ENCODE results near the gene SPEG.
A peak's percentile ranks its signal among the peaks of the same experiment; 100 is the strongest.
"Not testable (repeated sequence)": the region's sequence is repeated elsewhere in the genome, so short reads cannot be mapped to it uniquely, and the experiment has no call there.

The SPEG gene

DNA sequence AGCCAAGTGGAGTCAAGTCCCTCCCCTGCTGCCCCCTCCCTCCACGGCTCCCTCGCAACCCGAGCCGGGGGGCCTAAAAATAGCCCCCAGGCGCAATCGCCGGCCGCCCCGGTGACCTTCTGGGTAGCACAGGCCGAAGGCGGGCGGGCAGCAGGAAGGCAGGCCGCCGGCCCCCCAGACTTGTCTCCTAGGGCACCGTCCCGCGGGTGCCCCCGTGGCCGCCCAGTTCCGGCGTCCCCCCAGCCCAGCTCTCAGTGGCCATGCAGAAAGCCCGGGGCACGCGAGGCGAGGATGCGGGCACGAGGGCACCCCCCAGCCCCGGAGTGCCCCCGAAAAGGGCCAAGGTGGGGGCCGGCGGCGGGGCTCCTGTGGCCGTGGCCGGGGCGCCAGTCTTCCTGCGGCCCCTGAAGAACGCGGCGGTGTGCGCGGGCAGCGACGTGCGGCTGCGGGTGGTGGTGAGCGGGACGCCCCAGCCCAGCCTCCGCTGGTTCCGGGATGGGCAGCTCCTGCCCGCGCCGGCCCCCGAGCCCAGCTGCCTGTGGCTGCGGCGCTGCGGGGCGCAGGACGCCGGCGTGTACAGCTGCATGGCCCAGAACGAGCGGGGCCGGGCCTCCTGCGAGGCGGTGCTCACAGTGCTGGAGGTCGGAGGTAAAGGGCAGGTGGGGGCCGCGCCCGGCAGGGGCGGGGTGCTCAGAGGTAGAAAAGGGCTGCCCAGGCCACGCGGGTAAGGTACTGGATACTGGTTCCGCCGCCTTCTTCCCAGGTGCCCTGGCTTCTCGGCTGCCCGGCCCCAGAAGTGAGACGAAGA lies at the start of gene SPEG:
SPEG (plus strand) TSS at position 126 of the 808 bp plus-strand sequence; CDS start at position 261, 135 bp downstream.
- DNase-seq (ENCODE audit: low read depth in 3 of 3, low spot score in 1 of 3): no peak

DNA sequence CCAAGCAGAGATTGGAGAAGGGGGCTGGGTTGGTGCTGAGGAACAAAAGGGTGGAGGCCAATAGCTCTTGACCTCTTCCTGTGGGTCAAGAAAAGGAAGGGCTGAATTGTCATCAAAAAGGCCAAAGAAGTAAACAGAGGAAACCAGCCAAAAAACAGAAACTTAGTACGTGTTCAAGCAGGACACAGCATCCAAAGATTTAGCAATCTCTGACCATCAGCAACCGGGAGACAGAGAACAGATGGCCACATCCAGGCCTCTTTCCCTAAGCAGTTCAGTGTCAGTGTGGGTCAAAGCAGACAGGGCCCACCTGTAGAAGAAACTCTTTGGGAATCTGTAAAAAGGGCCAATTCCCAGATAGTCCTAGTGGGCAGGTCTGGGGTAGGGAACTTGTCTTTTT lies 49.8 kb upstream of the SPEG start:
- DNase-seq (ENCODE audit: low read depth in 3 of 3, low spot score in 1 of 3): no peak

DNA sequence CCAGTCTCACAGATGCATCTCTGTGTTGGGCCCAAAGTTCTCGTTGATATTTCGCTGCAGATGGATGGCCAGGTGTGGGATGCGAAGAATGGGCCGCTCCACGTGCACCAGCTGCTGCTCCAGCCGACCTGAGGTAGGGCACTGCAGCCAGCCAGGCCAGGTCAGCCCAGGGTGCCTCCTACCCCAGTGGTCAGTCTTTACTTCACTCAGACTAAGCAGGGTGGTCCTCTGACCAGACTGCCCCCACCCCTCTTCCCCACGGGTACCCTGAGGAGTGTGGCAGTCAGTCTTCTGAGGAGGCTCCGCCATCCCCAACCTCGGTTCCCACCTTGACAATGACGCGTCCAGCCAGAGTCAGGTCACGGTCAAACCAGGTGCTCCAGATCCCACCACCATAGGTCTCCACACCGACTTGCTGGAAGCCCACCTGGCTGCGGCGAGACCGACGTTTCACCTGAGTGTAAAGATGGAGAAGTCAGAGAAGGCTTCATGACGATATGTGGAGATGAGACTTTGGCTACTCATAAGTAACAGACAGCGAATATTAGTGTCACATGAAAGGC lies 48.6 kb upstream of the SPEG start:
- no peak for DNase-seq (ENCODE audit: low read depth in 3 of 3, low spot score in 1 of 3)

DNA sequence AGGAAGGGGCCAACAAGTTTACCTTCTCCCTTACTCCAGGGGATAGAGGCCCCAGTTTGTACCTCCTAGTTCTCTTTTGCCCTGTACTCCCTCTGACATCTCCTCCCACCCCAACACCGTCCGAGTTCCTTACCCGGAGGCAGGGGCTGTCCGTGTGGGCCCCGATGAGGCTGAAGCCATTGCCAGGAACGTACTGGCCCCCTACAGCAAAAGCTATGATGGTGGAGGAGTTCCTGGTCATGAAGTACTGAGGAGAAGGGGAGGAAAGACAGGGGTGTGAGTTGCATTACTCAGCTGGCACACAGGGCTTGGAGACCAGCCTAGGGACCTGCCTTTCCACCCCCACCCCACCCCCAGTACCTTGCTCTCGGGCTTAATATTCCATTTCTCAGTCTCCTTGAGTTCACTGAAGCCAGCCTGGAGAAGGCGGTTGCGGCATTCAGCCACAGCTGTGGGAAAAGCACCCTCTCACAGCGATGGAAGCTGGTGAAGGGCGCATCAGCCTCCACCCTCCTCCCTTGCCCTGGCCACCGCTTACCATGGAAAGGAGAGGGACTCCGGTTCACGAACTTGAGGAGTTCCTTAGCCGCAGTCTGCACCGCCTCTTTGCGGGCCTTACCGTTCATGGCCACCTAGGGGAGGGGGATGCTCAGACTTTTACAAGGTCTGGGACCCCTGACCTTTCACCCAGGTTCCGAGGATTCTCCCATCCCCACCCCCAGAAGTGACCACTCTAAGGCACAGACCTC lies 47.9 kb upstream of the SPEG start:
- DNase-seq (ENCODE audit: low read depth in 3 of 3, low spot score in 1 of 3): no peak

DNA sequence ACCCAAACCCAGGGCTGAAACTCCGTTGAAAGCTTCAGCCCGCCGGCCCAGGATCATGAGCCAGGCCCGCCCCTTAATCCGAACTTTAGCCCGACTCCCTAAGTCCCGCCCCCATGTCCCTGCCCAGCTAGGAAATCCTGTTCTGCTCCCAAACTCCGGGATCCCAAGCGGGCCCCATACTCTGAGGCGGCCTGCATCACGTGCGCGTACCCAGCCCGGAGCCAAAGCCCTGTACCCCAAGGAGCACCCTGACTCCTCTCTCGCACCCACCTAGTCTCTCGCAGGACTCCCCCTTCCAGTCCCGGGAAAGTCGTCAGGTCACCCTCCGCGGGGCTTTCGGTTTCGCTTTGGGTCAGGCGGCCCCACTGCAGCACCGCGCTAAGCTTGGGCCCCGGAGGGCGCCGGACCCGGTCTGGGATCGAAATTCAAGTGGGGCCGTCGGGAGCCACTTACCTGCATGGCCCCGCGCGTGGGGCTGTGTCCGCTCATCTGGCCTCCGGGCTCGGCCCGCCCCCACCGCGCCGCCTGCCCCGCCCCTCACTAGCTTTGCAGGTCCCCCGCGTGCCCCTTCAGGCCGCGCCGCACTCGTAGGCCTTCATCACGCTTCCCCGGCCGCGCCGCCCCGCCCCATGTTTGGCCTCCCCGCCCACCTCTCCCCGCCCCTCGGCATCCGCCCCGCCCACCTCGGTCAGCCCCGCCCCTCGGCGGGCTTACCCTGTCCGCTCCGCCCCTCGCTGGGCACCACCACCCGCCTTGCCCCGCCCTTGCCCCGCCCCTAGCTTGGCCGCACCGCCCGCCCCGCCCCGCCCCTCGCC lies 47.1 kb upstream of the SPEG start, which contains the start of gene DNPEP:
DNPEP (minus strand) TSS at position 607 of the 815 bp plus-strand sequence; CDS start at position 489, 118 bp downstream.
- peak; percentile 89 to 97 (median 96) for DNase-seq (ENCODE audit: low read depth in 3 of 3, low spot score in 1 of 3)

DNA sequence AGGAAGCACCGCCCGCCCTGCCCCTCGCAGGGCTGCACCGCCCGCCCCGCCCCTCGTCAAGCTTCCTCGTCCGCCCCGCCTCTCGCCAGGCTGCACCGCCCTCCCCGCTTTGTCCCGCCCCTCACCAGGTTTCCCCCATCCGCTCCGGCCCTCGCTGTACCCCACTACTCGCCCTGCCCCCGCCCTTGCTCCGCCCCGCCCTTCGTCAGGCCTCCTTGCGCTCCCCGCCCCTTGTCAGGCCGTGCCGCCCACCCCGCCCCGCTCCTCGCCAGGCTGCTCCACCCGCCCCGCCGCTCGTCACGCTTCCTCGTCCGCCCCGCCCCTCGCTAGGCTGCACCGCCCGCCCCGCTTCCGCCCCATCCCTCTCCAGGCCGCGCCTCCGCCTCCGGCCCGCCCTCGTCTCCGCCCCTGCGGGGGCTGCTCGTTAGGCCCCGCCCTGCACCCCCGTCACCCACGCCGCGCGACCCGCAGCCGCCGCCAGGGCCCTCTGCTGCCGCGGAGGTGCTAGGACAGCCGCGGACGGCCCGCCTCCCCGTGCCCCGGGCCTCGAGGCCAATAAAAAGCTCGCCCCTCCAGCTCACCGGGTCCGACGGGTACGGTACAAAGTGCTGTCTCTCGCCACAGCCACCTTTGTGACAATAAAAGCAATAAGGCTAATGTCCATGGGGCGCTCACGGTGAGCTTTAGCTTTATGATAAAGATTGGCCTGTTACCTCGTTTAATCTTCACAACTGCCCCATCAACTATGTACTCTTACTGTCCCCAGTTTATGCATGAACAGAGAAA lies 46.3 kb upstream of the SPEG start:
- peak; percentile 99 for DNase-seq (ENCODE audit: low read depth in 3 of 3, low spot score in 1 of 3)

DNA sequence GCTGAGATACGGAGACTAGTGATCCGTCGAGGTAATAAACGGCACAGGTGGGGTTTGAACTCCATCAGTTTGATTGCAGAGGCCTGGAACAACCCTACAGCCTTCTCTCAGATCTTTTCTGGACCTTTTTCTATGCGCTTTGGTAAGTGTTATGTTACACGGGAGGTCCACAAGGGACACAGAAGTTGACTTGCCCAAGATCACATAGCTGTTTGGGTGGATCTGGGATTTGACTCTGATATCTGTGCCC lies 45.8 kb upstream of the SPEG start:
- no peak for DNase-seq (ENCODE audit: low read depth in 3 of 3, low spot score in 1 of 3)

DNA sequence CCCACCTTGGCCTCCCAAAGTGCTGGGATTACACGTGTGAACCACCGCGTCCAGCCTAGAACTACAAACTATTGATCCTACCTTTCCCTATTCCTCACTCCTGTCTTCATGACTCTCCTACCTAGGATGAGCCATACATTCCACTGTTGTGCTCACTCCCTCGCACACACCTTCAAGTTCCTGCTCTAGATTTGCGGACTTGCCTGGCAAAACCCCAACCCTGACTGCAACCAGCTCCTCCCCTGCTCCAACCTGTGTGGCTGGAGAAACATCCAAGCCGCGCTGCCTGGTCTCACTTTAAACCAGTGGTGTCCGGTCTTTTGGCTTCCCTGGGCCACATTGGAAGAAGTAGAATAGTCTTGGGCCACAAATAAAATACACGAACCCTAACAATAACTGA lies 41.9 kb upstream of the SPEG start:
- no peak for DNase-seq (ENCODE audit: low read depth in 3 of 3, low spot score in 1 of 3)

DNA sequence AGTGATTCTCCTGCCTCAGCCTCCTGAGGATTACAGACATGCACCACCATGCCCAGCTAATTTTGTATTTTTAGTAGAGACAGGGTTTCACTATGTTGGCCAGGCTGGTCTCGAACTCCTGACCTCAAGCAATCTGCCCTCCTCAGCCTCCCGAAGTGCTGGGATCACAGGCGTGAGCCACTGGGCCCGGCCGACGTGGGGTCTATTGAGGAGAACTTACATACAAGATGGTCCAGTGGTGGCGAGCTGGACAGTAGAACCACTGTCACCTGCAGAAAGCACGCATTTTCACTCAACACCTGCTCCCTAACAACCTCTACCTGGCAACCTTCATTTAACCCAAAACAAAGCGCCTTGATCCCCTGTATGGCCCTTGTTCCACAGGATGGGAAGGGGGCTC lies 39.6 kb upstream of the SPEG start:
- DNase-seq (ENCODE audit: low read depth in 3 of 3, low spot score in 1 of 3): not testable (repeated sequence)

DNA sequence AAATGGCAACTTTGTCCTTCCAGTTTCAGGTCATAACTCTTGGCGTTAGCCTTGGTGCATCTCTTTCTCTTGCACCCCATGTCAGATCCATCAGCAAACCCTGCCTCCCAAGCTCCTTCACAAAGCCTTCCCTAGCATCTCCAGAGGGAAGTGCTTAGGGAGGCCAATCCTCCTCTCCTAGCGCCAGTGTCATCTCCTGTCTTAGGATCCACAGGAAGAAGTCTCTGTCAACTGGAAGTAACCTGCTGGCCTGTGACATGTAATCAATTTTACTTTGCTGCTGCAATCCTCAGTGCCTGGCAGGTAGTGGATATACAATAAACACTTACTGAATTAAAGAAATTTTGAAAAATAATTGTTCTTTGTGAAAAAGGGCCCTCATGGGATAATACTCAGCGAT lies 39.0 kb upstream of the SPEG start:
- no peak for DNase-seq (ENCODE audit: low read depth in 3 of 3, low spot score in 1 of 3)

DNA sequence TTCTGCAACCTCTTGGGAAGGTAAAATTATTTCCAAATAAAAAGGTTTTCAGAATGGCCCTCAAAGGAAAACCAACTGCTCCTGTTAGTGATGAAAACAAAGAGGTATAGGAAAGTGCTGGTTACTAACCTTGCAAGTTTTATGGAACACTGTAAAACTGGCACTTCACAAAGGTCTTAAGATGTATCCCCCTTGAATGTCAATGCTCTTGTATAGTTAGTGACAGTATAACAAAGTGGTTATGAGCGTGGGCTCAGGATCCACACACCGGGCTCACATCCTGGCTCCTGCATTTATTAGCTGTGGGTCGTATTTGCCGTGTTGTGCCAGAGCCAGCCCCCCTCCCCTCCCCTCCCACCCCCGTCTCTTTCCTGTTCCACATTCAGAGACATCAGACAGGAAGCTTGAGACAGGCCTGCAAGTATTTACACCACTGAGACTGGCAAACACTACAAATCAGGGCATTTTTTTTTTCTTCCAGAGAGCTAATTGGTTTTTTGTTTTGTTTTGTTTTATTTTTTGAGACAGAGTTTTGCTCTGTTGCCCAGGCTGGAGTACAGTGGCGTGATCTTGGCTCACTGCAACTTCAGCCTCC lies 37.7 kb upstream of the SPEG start:
- no peak for DNase-seq (ENCODE audit: low read depth in 3 of 3, low spot score in 1 of 3)

DNA sequence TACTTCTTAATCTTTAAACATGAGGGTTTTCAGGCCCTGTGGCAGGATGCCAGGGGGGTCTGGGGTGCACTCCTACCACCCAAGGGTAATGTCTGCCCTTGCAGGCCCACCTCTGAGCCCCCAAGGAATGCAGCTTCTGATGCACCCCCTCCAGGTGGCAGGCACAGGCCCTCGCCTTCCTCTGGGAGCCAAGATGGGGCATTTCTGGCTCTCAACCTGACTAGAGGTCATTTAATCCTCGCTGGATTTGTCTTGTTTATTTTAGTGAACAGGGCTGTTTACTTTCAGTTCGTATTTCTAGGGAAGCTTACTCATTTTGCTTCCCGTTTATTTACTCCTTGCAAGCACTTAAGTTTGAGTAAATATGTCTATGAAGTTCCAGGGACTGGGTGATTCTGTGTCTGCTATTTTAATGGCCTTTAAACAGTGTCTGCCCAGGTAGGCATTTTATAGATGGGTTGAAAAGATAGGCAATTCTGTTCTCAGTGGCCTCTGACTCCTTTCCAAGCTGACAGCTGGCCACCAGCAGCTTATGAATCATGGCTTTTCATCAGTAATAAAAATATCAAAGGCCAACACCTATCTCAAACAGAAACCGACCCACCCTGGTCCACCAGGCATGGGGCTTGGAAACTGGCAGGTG lies 35.8 kb upstream of the SPEG start:
- DNase-seq (ENCODE audit: low read depth in 3 of 3, low spot score in 1 of 3): no peak

DNA sequence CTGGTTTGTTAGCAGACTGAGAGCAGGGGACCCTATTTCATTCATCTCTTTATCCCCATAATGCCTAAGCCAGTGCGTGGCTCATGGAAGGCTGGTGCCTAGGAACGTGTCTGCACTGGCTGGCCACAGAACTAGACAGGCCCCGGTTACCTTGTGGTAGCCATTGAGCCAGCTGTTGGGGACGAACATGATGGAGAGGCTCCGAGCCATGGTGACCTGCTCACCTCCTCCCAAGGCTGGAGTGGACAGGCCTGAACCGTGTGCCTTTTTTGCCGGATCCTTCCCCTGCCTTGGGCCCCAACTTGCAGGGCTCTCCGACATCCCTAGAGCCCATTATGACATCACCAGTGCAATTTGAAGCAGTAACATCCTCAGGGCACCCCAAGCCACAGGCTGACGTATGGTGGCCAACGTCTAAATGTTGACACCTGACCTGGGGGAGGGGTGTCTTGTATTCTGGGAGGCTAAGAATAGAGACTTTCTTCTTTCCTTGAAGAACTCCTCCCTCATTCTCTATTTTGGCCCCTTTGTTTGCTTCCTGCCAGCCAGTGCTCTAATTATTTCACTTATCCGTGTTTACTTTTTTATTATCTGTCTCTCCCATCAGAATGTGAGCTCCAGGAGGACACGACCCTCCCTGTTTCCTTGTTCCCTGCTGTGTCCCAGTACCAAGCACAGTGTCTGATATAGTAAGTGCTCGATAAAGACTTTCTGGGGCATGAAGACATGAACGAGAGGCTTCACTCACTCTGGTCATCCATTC lies 34.7 kb upstream of the SPEG start:
- no peak for DNase-seq (ENCODE audit: low read depth in 3 of 3, low spot score in 1 of 3)

DNA sequence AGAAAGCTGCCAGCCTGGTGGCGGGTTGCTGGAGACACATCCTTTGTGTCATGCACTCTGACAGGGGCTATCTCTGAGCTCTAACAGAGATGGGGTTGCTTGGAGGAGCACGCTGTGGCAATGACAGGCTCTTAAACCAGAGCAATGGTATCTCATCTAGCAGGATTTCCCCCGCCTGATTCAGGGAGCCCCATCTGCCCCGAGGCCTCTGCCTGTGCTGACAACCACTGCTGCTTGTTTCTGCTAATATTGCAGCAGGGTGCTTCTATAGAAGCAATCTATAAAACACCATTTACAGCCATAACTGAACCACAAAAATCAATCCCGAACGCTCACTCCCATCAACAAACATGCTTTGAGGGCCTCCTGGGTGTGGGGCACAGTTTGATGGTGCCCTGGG lies 34.1 kb upstream of the SPEG start:
- no peak for DNase-seq (ENCODE audit: low read depth in 3 of 3, low spot score in 1 of 3)

DNA sequence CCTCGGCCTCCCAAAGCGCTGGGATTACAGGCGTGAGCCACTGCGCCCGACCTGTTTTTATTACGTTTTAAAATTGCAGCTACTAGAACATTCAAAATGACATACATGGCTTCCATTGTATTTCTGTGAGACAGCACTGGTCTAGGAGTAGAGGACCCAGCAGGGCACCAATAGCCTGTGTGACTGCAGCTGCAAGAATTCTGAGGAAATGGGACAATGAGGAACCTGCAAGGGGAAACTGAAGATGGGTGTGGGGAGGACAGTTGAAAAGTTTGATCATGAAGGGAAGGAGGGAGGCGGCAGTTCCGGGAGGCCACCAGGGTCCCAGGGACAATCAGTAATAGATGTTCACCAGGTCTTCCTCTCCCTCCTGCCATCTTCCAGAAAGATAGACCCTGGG lies 33.0 kb upstream of the SPEG start:
- no peak for DNase-seq (ENCODE audit: low read depth in 3 of 3, low spot score in 1 of 3)

DNA sequence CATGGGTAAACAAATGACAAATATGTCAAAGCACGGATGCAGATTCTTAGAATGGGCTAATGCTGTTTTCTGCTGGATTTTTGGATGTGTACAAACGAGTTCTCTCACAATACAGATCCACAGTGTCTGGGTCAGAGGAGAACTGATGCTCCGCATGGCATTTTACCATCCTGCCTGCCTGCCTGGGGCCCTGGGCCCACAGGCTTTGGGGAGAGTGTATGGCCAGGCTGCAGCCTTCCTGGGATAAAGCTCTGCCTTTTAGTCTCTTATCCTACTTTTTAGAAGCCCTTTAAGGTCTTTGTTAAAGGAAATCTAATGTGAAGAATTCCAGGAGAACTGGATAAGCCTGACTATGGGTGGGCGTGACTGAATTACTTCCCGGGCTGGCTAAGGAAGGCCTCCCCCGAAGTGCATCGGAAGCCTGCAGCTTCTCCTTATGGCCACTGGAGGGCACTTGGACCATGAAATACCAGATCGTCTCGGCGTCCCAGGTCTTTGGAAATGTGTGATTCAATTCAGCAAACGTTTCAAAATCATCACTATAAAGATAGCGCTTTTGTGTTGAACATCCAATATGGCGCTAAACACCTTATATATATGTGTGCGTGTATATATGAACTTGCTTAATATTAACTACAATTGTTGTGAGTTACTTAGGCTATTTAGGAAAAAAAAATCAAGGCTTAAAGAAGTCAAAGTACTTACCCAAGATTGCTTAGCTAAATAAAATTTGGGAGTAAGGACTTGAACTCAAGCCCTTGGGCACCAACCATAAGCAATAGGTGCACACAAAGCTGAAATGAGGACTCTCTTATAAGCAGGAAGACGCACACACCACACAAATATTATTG lies 31.8 kb upstream of the SPEG start:
- peak; percentile 23 to 26 (median 25) for DNase-seq (ENCODE audit: low read depth in 3 of 3, low spot score in 1 of 3)

DNA sequence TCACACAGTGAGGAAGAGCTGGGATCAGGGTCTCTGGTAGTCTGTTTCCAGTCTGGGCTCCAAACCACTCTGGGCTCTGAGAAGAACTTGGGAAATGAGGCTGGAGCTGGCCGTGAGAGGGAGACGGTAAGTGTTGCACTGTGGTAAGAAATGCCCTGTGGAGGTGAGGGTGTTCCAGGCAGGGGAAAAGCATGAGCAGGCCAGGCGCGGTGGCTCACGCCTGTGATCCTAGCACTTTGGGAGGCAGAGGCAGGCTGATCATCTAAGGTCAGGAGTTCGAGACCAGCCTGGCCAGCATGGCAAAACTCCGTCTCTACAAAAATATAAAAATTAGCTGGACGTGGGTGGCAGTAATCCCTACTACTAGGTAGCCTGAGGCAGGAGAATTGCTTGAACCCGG lies 30.8 kb upstream of the SPEG start:
- DNase-seq (ENCODE audit: low read depth in 3 of 3, low spot score in 1 of 3): no peak

DNA sequence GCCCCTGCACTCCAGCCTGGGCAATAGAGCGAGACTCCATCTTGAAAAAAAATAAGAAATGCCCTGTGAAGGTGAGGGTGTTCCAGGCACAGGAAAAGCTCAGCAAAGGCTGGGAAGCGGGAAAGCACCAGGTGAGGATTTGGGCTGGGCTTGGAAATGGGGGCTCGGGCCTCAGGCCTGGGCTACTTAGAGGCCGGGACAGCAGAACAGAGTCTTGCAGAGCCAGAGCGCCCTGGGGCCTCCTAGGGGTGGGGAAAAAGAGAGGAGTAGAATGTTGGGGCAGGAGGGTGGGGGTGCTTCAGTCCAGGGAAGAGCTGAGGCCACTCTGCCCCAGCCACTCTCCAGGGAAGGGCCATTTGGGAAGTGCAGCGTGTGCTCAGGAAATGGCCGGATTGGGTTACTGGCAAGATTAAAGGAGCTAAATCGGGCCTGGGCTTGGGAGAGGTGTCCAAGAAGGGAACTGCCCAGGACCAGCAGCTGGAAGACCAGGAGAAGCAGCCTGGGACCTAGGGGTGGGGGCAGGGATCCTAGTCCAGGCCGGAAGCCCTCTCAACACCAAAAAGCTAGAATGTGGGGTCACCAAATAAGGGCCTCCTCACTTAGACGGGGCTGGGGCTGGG lies 30.2 kb upstream of the SPEG start:
- no peak for DNase-seq (ENCODE audit: low read depth in 3 of 3, low spot score in 1 of 3)
